Left lung (tissue), 10 donors: Measurements from ENCODE around the gene TPST2. TPM values are rescaled to one million over a fixed set of nuclear protein-coding genes. Genes with fewer than 3 reads are reported as not detected.
A peak's percentile ranks its signal among the peaks of the same experiment; 100 is the strongest.

Source experiments
- ATAC-seq: fragments of 200-7000 bp; cut with Tn5 transposase; one replicate; pipeline ENCODE4 v1.9.1; 2020; ENCODE audit warnings: moderate library complexity
- DNase-seq, 4 donors: peaks; one replicate each; pipeline ENCODE4 v3.0.0-alpha.2; 2013 to 2020
- H3K27ac ChIP-seq, 2 donors: fragments of 200-600 bp; sonication (generic) in 1 of 2; one replicate each; pipeline versions ENCODE4 v1.5.0 to v1.8.0; 2020 to 2021
- H3K27me3 ChIP-seq, 2 donors: fragments of 200-600 bp; sonication (generic) in 1 of 2; one replicate each; pipeline versions ENCODE4 v1.5.0 to v1.8.0; 2020 to 2021
- H3K36me3 ChIP-seq, 2 donors: fragments of 200-600 bp; sonication (generic) in 1 of 2; one replicate each; pipeline versions ENCODE4 v1.5.0 to v1.8.0; 2020 to 2021
- H3K4me1 ChIP-seq, 2 donors: fragments of 200-600 bp; one replicate each; pipeline ENCODE4 v1.8.0; 2021
- H3K4me3 ChIP-seq, 2 donors: fragments of 200-600 bp; sonication (generic) in 1 of 2; one replicate each; pipeline versions ENCODE4 v1.5.0 to v1.8.0; 2020 to 2021; ENCODE audit warnings: mild to moderate bottlenecking in 1 of 2
- H3K9me3 ChIP-seq, 2 donors: fragments of 200-600 bp; sonication (generic) in 1 of 2; one replicate each; pipeline versions ENCODE4 v1.5.0 to v1.8.0; 2020 to 2021
- CTCF ChIP-seq, 2 donors: fragments of 200-600 bp; sonication (generic) in 1 of 2; IDR thresholded peaks; one replicate each; pipeline versions ENCODE4 v1.5.0 to v1.8.0; 2021; ENCODE audit warnings: antibody characterized with exemption in 2 of 2
- intact Hi-C, 2 donors: fragments of 100-400 bp; cut with DNase I; formaldehyde crosslinking; loops; one replicate each; pipeline versions ENCODE4 v1.11.2 to v1.14.2; 2022
- polyA plus RNA-seq, 6 donors: library from polyadenylated mRNA; unstranded; fragments of 120-200 nt; gene quantifications; one replicate each; pipeline ENCODE4 v1.2.1, GENCODE V29; 2013; ENCODE audit not compliant: insufficient read length in 6 of 6
- total RNA-seq, 2 donors: library from RNA; stranded (reverse); fragmentation: NEBNext Ultra II Directional; extraction: Animal tissue kit (Norgen Biotek cat#: 25700); gene quantifications; one replicate each; pipeline ENCODE4 v1.2.1, GENCODE V29; 2021
- donor health status: DM: no; HTN: yes; CAD: no.
- donor health status: DM: no; HTN: no; CAD: no.

TPST2 gene
- total and polyA plus RNA-seq, 8 donors: 23.3 to 69.0 (median 29.0) TPM

GRCh38 chr22:26483439-26484359, 106.2 kb downstream of the TPST2 start, which contains the start of the genes HPS4 and SRRD:
Gene HPS4, minus strand, starts transcription at chr22:26483783. Its CDS starts 2,021 bp downstream, at chr22:26481762.
Gene SRRD, plus strand, starts transcription at chr22:26483877. Its CDS starts 14 bp downstream, at chr22:26483891.
- H3K4me1 ChIP-seq: peaks cover 20 to 70% of the 10 kb centered on the region in 2 donors

GRCh38 chr22:26483043-26483438, 106.9 kb downstream of the TPST2 start:
- peak; percentile 22 for ATAC-seq
- H3K36me3 ChIP-seq: peaks cover 0 to 15% of the 10 kb centered on the region in 2 donors
- DNase-seq: no peak
- peak overlapping the region; percentile 97 to 98 for H3K4me3 ChIP-seq
- H3K27ac ChIP-seq: peak overlapping the region; percentile 92 to 94
- intact Hi-C loops: no loop called here
- no peaks in the 10 kb centered on the region for H3K9me3 ChIP-seq
- peaks cover 21 to 74% of the 10 kb centered on the region in 2 donors for H3K4me1 ChIP-seq
- no peak for TF ChIP-seq CTCF (IDR thresholded peaks at IDR 0.05)
- no peaks in the 10 kb centered on the region for H3K27me3 ChIP-seq

More at GRCh38 chr22:26483439-26484359, 106.2 kb downstream of the TPST2 start, which contains the start of the genes HPS4 and SRRD:
- no peak for TF ChIP-seq CTCF (IDR thresholded peaks at IDR 0.05)
- peaks cover 0 to 22% of the 10 kb centered on the region in 2 donors for H3K36me3 ChIP-seq
- peak within 1 kb of the TSS; percentile 97 to 98 for H3K4me3 ChIP-seq
- DNase-seq (peak; percentile 90 to 97 (median 93)), ATAC-seq (peak; percentile 93)
- peak within 1 kb of the TSS; percentile 92 to 94 for H3K27ac ChIP-seq
- no peaks in the 10 kb centered on the region for H3K27me3 ChIP-seq
- no peaks in the 10 kb centered on the region for H3K9me3 ChIP-seq
- intact Hi-C loops: no loop called here

GRCh38 chr22:26482161-26482560, 107.8 kb downstream of the TPST2 start:
- DNase-seq (no peak), ATAC-seq (no peak)
- H3K27me3 ChIP-seq: no peaks in the 10 kb centered on the region
- peaks cover 0 to 7% of the 10 kb centered on the region in 2 donors for H3K36me3 ChIP-seq
- H3K27ac ChIP-seq: no peak overlapping the region
- intact Hi-C loops: no loop called here
- TF ChIP-seq CTCF (IDR thresholded peaks at IDR 0.05): no peak
- no peaks in the 10 kb centered on the region for H3K9me3 ChIP-seq
- peaks cover 21 to 83% of the 10 kb centered on the region in 2 donors for H3K4me1 ChIP-seq
- no peak overlapping the region for H3K4me3 ChIP-seq

GRCh38 chr22:26481694-26482093, 108.2 kb downstream of the TPST2 start:
- Histone ChIP-seq H3K9me3 (no peaks in the 10 kb centered on the region), H3K36me3 (peaks cover 0 to 5% of the 10 kb centered on the region in 2 donors), H3K27ac (no peak overlapping the region), H3K27me3 (no peaks in the 10 kb centered on the region), H3K4me1 (peaks cover 21 to 87% of the 10 kb centered on the region in 2 donors), H3K4me3 (no peak overlapping the region)
- intact Hi-C loops: no loop called here
- DNase-seq: no peak
- ATAC-seq: no peak
- TF ChIP-seq CTCF (IDR thresholded peaks at IDR 0.05): no peak

GRCh38 chr22:26481112-26481693, 108.7 kb downstream of the TPST2 start:
- ATAC-seq: no peak
- H3K27ac ChIP-seq: no peak overlapping the region
- no peaks in the 10 kb centered on the region for H3K27me3 ChIP-seq
- H3K9me3 ChIP-seq: no peaks in the 10 kb centered on the region
- H3K36me3 ChIP-seq: peaks cover 0 to 9% of the 10 kb centered on the region in 2 donors
- no peak for TF ChIP-seq CTCF (IDR thresholded peaks at IDR 0.05)
- no peak for DNase-seq
- peaks cover 21 to 90% of the 10 kb centered on the region in 2 donors for H3K4me1 ChIP-seq
- intact Hi-C loops: no loop called here
- no peak overlapping the region for H3K4me3 ChIP-seq
